Measurements from ENCODE around the gene SAPCD2. TPM values are rescaled to one million over a fixed set of nuclear protein-coding genes. Genes with fewer than 3 reads are reported as not detected.

SAPCD2 gene
- total RNA-seq, 2 donors from 2014 or later = 7.2 to 17.2 TPM

DNA sequence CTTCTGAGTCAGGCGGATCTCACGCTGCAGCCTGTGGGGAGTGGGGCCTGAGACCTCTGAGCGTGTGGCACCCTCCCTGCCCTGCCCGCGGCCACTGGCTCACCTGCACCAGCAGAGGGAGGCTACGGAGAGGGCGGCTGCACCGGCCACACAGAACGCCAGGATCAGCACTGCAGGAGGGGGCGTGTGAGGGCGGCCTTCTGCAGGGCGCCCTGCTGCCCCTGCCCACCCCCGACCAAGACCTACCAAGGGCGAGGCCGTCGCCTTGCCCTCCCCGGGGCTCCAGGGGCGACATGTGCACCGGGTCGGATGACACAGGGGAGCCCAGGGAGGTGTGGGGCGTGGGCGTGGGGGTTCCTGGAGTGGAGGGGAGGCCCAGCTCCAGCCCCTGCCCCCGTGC lies 29.8 kb downstream of the SAPCD2 start:
- Histone ChIP-seq H3K27ac (no peak overlapping the region), H3K4me1 (replicated peaks) (peaks cover 17% of the 10 kb centered on the region), H3K4me3 (no peak overlapping the region), H3K36me3 (peaks cover 5 to 8% of the 10 kb centered on the region in 2 donors), H3K9me3 (no peaks in the 10 kb centered on the region), H3K27me3 (replicated peaks; ENCODE audit: insufficient read depth) (no peaks in the 10 kb centered on the region)
- intact Hi-C loops (cut with DNase I) = no loop called here
- 88% methylated on average over 23 of the region's 23 CpGs for WGBS
- no peak for DNase-seq (ENCODE audit: low spot score)
- TF ChIP-seq, protein P1, sequence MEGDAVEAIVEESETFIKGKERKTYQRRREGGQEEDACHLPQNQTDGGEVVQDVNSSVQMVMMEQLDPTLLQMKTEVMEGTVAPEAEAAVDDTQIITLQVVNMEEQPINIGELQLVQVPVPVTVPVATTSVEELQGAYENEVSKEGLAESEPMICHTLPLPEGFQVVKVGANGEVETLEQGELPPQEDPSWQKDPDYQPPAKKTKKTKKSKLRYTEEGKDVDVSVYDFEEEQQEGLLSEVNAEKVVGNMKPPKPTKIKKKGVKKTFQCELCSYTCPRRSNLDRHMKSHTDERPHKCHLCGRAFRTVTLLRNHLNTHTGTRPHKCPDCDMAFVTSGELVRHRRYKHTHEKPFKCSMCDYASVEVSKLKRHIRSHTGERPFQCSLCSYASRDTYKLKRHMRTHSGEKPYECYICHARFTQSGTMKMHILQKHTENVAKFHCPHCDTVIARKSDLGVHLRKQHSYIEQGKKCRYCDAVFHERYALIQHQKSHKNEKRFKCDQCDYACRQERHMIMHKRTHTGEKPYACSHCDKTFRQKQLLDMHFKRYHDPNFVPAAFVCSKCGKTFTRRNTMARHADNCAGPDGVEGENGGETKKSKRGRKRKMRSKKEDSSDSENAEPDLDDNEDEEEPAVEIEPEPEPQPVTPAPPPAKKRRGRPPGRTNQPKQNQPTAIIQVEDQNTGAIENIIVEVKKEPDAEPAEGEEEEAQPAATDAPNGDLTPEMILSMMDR (IDR thresholded peaks at IDR 0.05) = no peak
- TF ChIP-seq POLR2A (IDR thresholded peaks at IDR 0.05) (no peak), POLR2AphosphoS5 (IDR thresholded peaks at IDR 0.05) (no peak)

DNA sequence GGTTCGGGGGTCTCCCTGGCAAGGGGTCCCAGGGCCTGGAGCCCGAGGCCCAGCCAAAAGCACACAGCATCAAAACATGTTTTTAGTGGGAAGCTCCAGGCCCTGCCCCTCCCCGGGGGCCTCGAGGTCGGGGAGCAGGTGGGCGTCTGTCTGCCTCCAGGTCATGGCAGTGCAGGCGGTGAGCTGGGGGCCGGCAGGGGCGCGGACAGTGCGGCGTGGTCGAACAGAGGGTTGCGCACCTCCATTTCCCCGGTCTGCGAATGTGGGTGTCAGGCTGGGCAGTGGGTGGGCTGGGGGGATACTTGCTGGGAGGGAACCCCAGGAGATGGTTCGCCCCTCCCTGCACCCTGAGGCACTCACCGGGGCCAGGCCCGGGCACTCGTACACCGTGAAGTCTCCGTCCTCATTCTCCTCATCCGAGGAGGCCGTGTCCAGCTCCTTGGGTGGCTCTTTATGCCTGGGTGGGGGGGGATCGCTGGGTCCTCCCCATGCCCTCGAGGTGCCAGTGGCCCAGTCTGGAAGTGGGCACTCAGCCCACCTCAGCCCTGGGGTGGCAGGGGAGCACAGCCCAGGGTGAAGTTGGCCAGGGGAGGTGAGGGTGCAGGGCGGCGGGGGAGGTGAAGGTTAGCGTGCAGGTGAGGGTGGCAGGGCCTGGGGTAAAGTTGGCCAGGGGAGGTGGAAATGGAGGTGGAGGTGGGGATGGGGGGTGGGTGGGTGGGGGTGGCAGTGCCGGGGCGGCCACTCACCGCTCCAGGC lies 30.6 kb downstream of the SAPCD2 start:
- TF ChIP-seq POLR2AphosphoS5 (IDR thresholded peaks at IDR 0.05) = no peak
- TF ChIP-seq, protein P1 (IDR thresholded peaks at IDR 0.05) = no peak
- no peak for TF ChIP-seq POLR2A (IDR thresholded peaks at IDR 0.05)
- H3K27ac ChIP-seq = no peak overlapping the region
- H3K27me3 ChIP-seq (replicated peaks; ENCODE audit: insufficient read depth) = no peaks in the 10 kb centered on the region
- no peak for DNase-seq (ENCODE audit: low spot score)
- intact Hi-C loops (cut with DNase I) = loop anchor here (5.0 kb wide), 2 partner anchors 197 to 252 kb away; partner anchors contain the start of gene AJM1
- no peak overlapping the region for H3K4me3 ChIP-seq
- no peaks in the 10 kb centered on the region for H3K9me3 ChIP-seq
- peaks cover 13% of the 10 kb centered on the region for H3K4me1 ChIP-seq (replicated peaks)
- WGBS = 92% methylated on average over 32 of the region's 32 CpGs
- H3K36me3 ChIP-seq = peaks cover 5 to 8% of the 10 kb centered on the region in 2 donors

DNA sequence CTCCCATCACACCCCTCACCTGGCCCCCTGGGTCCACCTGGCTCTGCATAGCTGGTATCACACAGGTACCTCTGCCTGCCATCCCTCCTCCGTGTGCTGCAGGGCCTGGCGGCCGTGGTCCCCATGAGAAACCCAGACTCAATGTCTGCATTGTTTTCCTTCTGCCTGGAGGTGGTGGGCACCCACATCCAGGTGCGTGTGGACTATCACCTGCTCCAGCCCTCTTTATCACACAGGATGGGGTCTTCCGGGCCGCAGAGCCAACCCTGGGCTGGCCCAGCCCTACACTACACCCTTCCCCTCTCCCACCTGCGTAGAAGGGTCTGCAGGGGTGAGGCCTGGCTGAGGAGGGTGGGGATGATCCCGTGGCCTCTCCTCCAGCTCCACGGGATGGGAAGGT lies 31.4 kb downstream of the SAPCD2 start:
- WGBS = 86% methylated on average over 9 of the region's 9 CpGs
- TF ChIP-seq POLR2A (IDR thresholded peaks at IDR 0.05) = no peak
- TF ChIP-seq, protein P1 (IDR thresholded peaks at IDR 0.05) = no peak
- TF ChIP-seq POLR2AphosphoS5 (IDR thresholded peaks at IDR 0.05) = no peak
- no peak for DNase-seq (ENCODE audit: low spot score)
- Histone ChIP-seq H3K36me3 (peaks cover 5 to 8% of the 10 kb centered on the region in 2 donors), H3K27me3 (replicated peaks; ENCODE audit: insufficient read depth) (no peaks in the 10 kb centered on the region), H3K9me3 (no peaks in the 10 kb centered on the region), H3K4me3 (no peak overlapping the region), H3K27ac (no peak overlapping the region), H3K4me1 (replicated peaks) (peaks cover 15% of the 10 kb centered on the region)
- intact Hi-C loops (cut with DNase I) = loop anchor here (5.0 kb wide), 2 partner anchors 197 to 252 kb away; partner anchors contain the start of gene AJM1

DNA sequence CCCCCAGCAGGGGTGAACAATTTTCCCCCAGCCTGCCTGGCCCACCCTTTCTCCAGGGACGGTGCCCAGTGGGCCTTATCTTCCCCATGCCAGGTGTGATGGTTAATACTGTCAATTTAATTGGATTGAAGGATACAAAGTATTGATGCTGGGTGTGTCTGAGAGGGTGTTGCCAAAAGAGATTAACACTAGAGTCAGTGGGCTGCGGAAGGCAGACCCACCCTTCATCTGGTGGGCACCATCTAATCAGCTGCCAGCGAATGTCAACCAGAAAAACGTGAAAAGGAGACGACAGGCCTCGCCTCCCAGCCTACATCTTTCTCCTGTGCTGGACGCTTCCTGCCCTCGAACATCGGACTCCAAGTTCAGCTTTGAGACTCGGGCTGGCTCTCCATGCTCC lies 32.9 kb downstream of the SAPCD2 start:
- intact Hi-C loops (cut with DNase I) = loop anchor here (5.0 kb wide), 2 partner anchors 195 to 250 kb away; partner anchors contain the start of gene AJM1

More for the DNA sequence above, 32.9 kb downstream of the SAPCD2 start:
- Histone ChIP-seq H3K4me3 (no peak overlapping the region), H3K27ac (no peak overlapping the region), H3K9me3 (no peaks in the 10 kb centered on the region), H3K36me3 (peaks cover 5 to 8% of the 10 kb centered on the region in 2 donors), H3K4me1 (replicated peaks) (peaks cover 8% of the 10 kb centered on the region), H3K27me3 (replicated peaks; ENCODE audit: insufficient read depth) (no peaks in the 10 kb centered on the region)
- no peak for DNase-seq (ENCODE audit: low spot score)
- TF ChIP-seq, protein P1 (IDR thresholded peaks at IDR 0.05) = no peak
- no peak for TF ChIP-seq POLR2A (IDR thresholded peaks at IDR 0.05)
- no peak for TF ChIP-seq POLR2AphosphoS5 (IDR thresholded peaks at IDR 0.05)
- 88% methylated on average over 10 of the region's 10 CpGs for WGBS

All from prostate gland (tissue), 2 donors.